GM23248 (cell line): Measurements from ENCODE around the gene AGXT2.

Experiments used
- EZH2 ChIP-seq: fragments of 200-600 bp; sonication (generic); IDR thresholded peaks from 2 replicates; pipeline ENCODE4 v1.6.1; 2018; ENCODE audit warnings: antibody characterized with exemption, mild to moderate bottlenecking; ENCODE audit not compliant: insufficient read depth, poor library complexity, severe bottlenecking
- EZH2phosphoT487 ChIP-seq: fragments of 200-600 bp; sonication (generic); IDR thresholded peaks from 2 replicates; pipeline ENCODE4 v1.6.1; 2018; ENCODE audit warnings: antibody characterized with exemption, moderate library complexity, mild to moderate bottlenecking, low read depth; ENCODE audit not compliant: insufficient read depth

GRCh38 chr5:35067985-35068384 is 20.2 kb upstream of the AGXT2 start:
- TF ChIP-seq EZH2 (no peak), EZH2phosphoT487 (no peak)
